Liver (tissue), 3 donors: Measurements from ENCODE around the gene PIPOX.

Source experiments
- CTCF ChIP-seq: fragments of 150-350 bp; IDR thresholded peaks from 2 replicates; pipeline ENCODE4 v1.5.1; 2017; ENCODE audit warnings: improper control_type of control experiment, low read depth, low read length; ENCODE audit not compliant: missing input control
- FOXA1 ChIP-seq: IDR thresholded peaks from 2 replicates; pipeline ENCODE4 v1.6.1; 2016; ENCODE audit warnings: antibody characterized with exemption
- JUND ChIP-seq, 2 donors: IDR thresholded peaks; 2 replicates each; pipeline ENCODE4 v1.6.1; 2016; ENCODE audit warnings: antibody characterized with exemption in 2 of 2
- MAX ChIP-seq: IDR thresholded peaks from 2 replicates; pipeline ENCODE4 v1.6.1; 2016; ENCODE audit warnings: antibody characterized with exemption
- SP1 ChIP-seq: IDR thresholded peaks from 2 replicates; pipeline ENCODE4 v1.6.1; 2018; ENCODE audit warnings: antibody characterized with exemption, mild to moderate bottlenecking
- TAF1 ChIP-seq: conservative IDR thresholded peaks from 2 replicates; pipeline ENCODE4 v1.6.1; 2016; ENCODE audit warnings: antibody characterized with exemption, mild to moderate bottlenecking
- YY1 ChIP-seq: IDR thresholded peaks from 2 replicates; pipeline ENCODE4 v1.6.1; 2016; ENCODE audit warnings: antibody characterized with exemption, mild to moderate bottlenecking
- donor health status: healthy.
- donor health status: healthy.

- TF ChIP-seq CTCF: no peak
- TF ChIP-seq TAF1: no peak
- no peak for TF ChIP-seq JUND (IDR thresholded peaks at IDR 0.05)
- no peak for TF ChIP-seq MAX
- TF ChIP-seq SP1: no peak
- TF ChIP-seq FOXA1: no peak
- TF ChIP-seq YY1: no peak
Observed at GRCh38 chr17:29010129-29010528, 32.8 kb upstream of the PIPOX start.
